Measurements from ENCODE around the gene KIF6.

- no peak for TF ChIP-seq GATA2 (IDR thresholded peaks at IDR 0.05; ENCODE audit: low read depth, low read length)
- TF ChIP-seq GATA3 (IDR thresholded peaks at IDR 0.05; ENCODE audit: low read depth, low read length) = no peak
Measured at GRCh38 chr6:39328066-39328465, 397.1 kb downstream of the KIF6 start.

All from SH-SY5Y (cell line).